Activated naive CD4-positive, alpha-beta T cell treated with anti-CD3 and anti-CD28 coated beads, Interleukin-2, amount 50 U/mL, for 24 hours (primary cell): ENCODE data around the gene FBXO22.

ENCODE experiments used
- H3K27ac Mint-ChIP-seq: one replicate; pipeline ENCODE4 v1.8.0; 2021; ENCODE audit warnings: mild to moderate bottlenecking, mixed read lengths
- H3K27me3 Mint-ChIP-seq: one replicate; pipeline ENCODE4 v1.8.0; 2021; ENCODE audit warnings: mixed read lengths
- H3K36me3 Mint-ChIP-seq: one replicate; pipeline ENCODE4 v1.8.0; 2021; ENCODE audit warnings: mixed read lengths
- H3K4me1 Mint-ChIP-seq: one replicate; pipeline ENCODE4 v1.8.0; 2021; ENCODE audit warnings: mixed read lengths
- H3K4me3 Mint-ChIP-seq: one replicate; pipeline ENCODE4 v1.8.0; 2021; ENCODE audit warnings: mild to moderate bottlenecking, mixed read lengths
- H3K9me3 Mint-ChIP-seq: one replicate; pipeline ENCODE4 v1.8.0; 2021; ENCODE audit warnings: mixed read lengths

Gene FBXO22

GRCh38 chr15:75985971-75986370, 82.3 kb downstream of the FBXO22 start:
- H3K9me3 Mint-ChIP-seq, result no peaks in the 10 kb centered on the region
- no peaks in the 10 kb centered on the region for H3K36me3 Mint-ChIP-seq
- no peaks in the 10 kb centered on the region for H3K4me1 Mint-ChIP-seq
- H3K4me3 Mint-ChIP-seq, result no peak overlapping the region
- no peaks in the 10 kb centered on the region for H3K27me3 Mint-ChIP-seq
- H3K27ac Mint-ChIP-seq, result no peak overlapping the region

- Mint-ChIP-seq H3K9me3 (no peaks in the 10 kb centered on the region), H3K27ac (no peak overlapping the region), H3K4me3 (no peak overlapping the region), H3K4me1 (no peaks in the 10 kb centered on the region), H3K27me3 (no peaks in the 10 kb centered on the region), H3K36me3 (peaks cover 3% of the 10 kb centered on the region)
Observed at GRCh38 chr15:75989045-75989444, 85.4 kb downstream of the FBXO22 start.

- Mint-ChIP-seq H3K27ac (no peak overlapping the region), H3K9me3 (no peaks in the 10 kb centered on the region), H3K27me3 (no peaks in the 10 kb centered on the region), H3K36me3 (peaks cover 3% of the 10 kb centered on the region), H3K4me3 (no peak overlapping the region), H3K4me1 (no peaks in the 10 kb centered on the region)
Observed at GRCh38 chr15:75989875-75990274, 86.2 kb downstream of the FBXO22 start.
